HG03457 (cell line): ENCODE results near the gene FZD10.

Experiments
- ATAC-seq: cut with Tn5 transposase; IDR thresholded peaks from one replicate; pipeline ENCODE4 v1.9.1; 2021; ENCODE audit warnings: moderate number of reproducible peaks; ENCODE audit not compliant: unreplicated experiment

FZD10 gene

GRCh38 chr12:130203151-130203550, 40.9 kb downstream of the FZD10 start:
- no peak for ATAC-seq

GRCh38 chr12:130204541-130204953, 42.3 kb downstream of the FZD10 start:
- no peak for ATAC-seq

- no peak for ATAC-seq
Observed at GRCh38 chr12:130205495-130205894, 43.2 kb downstream of the FZD10 start.

GRCh38 chr12:130212384-130212989, 50.2 kb downstream of the FZD10 start:
- ATAC-seq, result no peak

GRCh38 chr12:130213249-130213648, 51.0 kb downstream of the FZD10 start:
- no peak for ATAC-seq

GRCh38 chr12:130214686-130215395, 52.6 kb downstream of the FZD10 start:
- ATAC-seq, result no peak
